ENCODE data around the gene FBXO21. TPM values are rescaled to one million over a fixed set of nuclear protein-coding genes. Genes with fewer than 3 reads are reported as not detected.

Gene FBXO21
- total RNA-seq, 6 donors from 2014 or later: 38.2 to 122 (median 59.0) TPM

GRCh38 chr12:117101953-117102799, 88.1 kb downstream of the FBXO21 start:
- DNase-seq: peak in 1 of 2 donors; percentile 17
- TF ChIP-seq POLR2A (IDR thresholded peaks at IDR 0.05): no peak
- no peak for TF ChIP-seq CTCF (IDR thresholded peaks at IDR 0.05)
- TF ChIP-seq EP300 (IDR thresholded peaks at IDR 0.05): no peak
- TF ChIP-seq POLR2AphosphoS5 (IDR thresholded peaks at IDR 0.05): no peak
- no peak overlapping the region for H3K27ac ChIP-seq
- 65 to 75% methylated on average over 10 to 14 of the region's 14 CpGs for WGBS, 2 donors
- H3K4me3 ChIP-seq: no peak overlapping the region
- no peaks in the 10 kb centered on the region for H3K9me3 ChIP-seq
- peaks cover 0 to 14% (median 8%) of the 10 kb centered on the region in 4 donors for H3K27me3 ChIP-seq
- no peak for ATAC-seq (ENCODE audit: low FRiP score in 2 of 2)
- no peaks in the 10 kb centered on the region for H3K36me3 ChIP-seq
- H3K4me1 ChIP-seq: peaks cover 9 to 20% (median 17%) of the 10 kb centered on the region in 4 donors

GRCh38 chr12:117100851-117101673, 89.2 kb downstream of the FBXO21 start:
- H3K27ac ChIP-seq: no peak overlapping the region
- no peak for DNase-seq
- no peak for TF ChIP-seq CTCF (IDR thresholded peaks at IDR 0.05)
- no peak for TF ChIP-seq POLR2A (IDR thresholded peaks at IDR 0.05)
- no peak for TF ChIP-seq EP300 (IDR thresholded peaks at IDR 0.05)
- no peak for TF ChIP-seq POLR2AphosphoS5 (IDR thresholded peaks at IDR 0.05)
- 66 to 69% methylated on average over 5 to 8 of the region's 8 CpGs for WGBS, 2 donors
- H3K4me1 ChIP-seq: peaks cover 9 to 20% (median 17%) of the 10 kb centered on the region in 4 donors
- H3K27me3 ChIP-seq: peaks cover 0 to 14% (median 8%) of the 10 kb centered on the region in 4 donors
- no peaks in the 10 kb centered on the region for H3K36me3 ChIP-seq
- H3K9me3 ChIP-seq: no peaks in the 10 kb centered on the region
- no peak for ATAC-seq (ENCODE audit: low FRiP score in 2 of 2)
- H3K4me3 ChIP-seq: no peak overlapping the region

- TF ChIP-seq POLR2A (IDR thresholded peaks at IDR 0.05) (no peak), CTCF (IDR thresholded peaks at IDR 0.05) (peak in 2 of 6 experiments; percentile 8 to 13)
- H3K27ac ChIP-seq: no peak overlapping the region
- H3K27me3 ChIP-seq: peaks cover 0 to 14% (median 8%) of the 10 kb centered on the region in 4 donors
- H3K4me3 ChIP-seq: no peak overlapping the region
- H3K9me3 ChIP-seq: no peaks in the 10 kb centered on the region
- ATAC-seq (ENCODE audit: low FRiP score in 2 of 2) (no peak), DNase-seq (no peak)
- WGBS, 2 donors: 36 to 61% methylated on average over 4 to 5 of the region's 5 CpGs
- peaks cover 9 to 20% (median 17%) of the 10 kb centered on the region in 4 donors for H3K4me1 ChIP-seq
- H3K36me3 ChIP-seq: no peaks in the 10 kb centered on the region
Observed at GRCh38 chr12:117100251-117100650, 90.0 kb downstream of the FBXO21 start.

- ATAC-seq (ENCODE audit: low FRiP score in 2 of 2) (peak in 1 of 2 donors; percentile 50), DNase-seq (peak in 1 of 2 donors; percentile 90)
- H3K4me1 ChIP-seq: peaks cover 9 to 20% (median 17%) of the 10 kb centered on the region in 4 donors
- WGBS, 2 donors: 0 to 7% methylated on average over 2 to 8 of the region's 85 CpGs
- TF ChIP-seq POLR2AphosphoS5 (IDR thresholded peaks at IDR 0.05) (no peak), EP300 (IDR thresholded peaks at IDR 0.05) (no peak), POLR2A (IDR thresholded peaks at IDR 0.05) (no peak), CTCF (IDR thresholded peaks at IDR 0.05) (no peak)
- H3K36me3 ChIP-seq: no peaks in the 10 kb centered on the region
- peak overlapping the region; percentile 62 to 81 (median 66) for H3K4me3 ChIP-seq
- peak overlapping the region in 3 of 4 donors; percentile 48 to 77 (median 61) for H3K27ac ChIP-seq
- H3K27me3 ChIP-seq: peaks cover 0 to 14% (median 8%) of the 10 kb centered on the region in 4 donors
- no peaks in the 10 kb centered on the region for H3K9me3 ChIP-seq
Observed at GRCh38 chr12:117098361-117099217, 91.7 kb downstream of the FBXO21 start.

Data from upper lobe of left lung (tissue), 6 donors.